Hindlimb muscle (tissue), 1 donor: ENCODE measurements around the gene FLACC1. TPM values are rescaled to one million over a fixed set of nuclear protein-coding genes. Genes with fewer than 3 reads are reported as not detected.
"Not testable (repeated sequence)": the region's sequence is repeated elsewhere in the genome, so short reads cannot be mapped to it uniquely, and the experiment has no call there.

Source experiments
- DNase-seq: peaks from one replicate; pipeline ENCODE4 v3.0.0-alpha.2; 2013
- polyA plus RNA-seq: library from polyadenylated mRNA; unstranded; fragments of 120-200 nt; gene quantifications from one replicate; pipeline ENCODE4 v1.2.1, GENCODE V29; 2013; ENCODE audit not compliant: insufficient read length

Gene FLACC1
- polyA plus RNA-seq, 1 donor, result 1.4 TPM

DNA sequence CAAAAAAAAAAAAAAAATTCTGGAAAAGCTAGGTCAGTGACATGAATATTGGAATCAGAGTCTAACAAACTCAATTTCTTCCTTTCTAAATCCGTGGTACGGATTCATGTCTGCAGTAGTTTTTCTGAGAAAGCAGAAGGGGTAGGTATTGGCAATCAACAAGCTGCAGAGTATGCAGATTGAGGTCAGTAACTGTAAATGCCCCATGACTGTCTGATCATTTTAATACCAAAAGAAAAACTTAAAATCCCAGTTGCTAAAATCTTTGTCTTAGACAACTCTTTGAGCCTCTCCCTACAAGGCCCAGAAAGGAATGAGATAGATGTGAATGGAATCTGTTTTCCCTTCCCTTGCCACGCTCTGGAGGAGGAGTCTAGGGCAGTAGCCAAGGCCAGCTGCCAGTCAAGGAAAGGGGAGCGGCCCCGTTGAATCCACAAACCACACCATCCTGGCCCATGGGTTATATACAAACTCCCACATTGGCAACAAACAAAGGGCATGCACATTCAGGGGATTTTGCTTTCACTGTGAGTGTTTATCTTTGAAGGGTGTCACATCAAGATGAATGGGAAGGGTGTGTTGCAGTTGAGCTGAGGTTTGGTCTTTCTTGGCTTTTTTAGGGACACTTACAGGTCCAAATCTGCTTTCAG, 102.9 kb downstream of the FLACC1 start:
- DNase-seq, result no peak

DNA sequence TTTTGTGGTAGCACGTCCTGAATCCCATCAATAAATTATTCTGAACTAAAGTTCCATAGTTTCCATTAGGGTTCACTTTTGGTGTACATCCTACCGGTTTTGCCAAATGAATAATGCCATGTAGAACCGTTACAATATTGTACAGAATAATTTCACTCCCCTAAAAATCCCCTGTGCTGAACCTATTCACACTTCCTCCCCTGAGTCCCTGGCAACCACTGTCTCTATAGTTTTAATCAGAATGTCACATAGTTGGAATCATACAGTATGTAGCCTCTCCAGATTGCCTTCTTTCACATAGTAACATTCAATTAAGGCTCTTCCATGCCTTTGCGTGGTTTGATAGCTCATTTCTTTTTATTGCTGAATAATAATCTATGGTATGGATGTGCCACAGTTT, 106.4 kb downstream of the FLACC1 start:
- no peak for DNase-seq

DNA sequence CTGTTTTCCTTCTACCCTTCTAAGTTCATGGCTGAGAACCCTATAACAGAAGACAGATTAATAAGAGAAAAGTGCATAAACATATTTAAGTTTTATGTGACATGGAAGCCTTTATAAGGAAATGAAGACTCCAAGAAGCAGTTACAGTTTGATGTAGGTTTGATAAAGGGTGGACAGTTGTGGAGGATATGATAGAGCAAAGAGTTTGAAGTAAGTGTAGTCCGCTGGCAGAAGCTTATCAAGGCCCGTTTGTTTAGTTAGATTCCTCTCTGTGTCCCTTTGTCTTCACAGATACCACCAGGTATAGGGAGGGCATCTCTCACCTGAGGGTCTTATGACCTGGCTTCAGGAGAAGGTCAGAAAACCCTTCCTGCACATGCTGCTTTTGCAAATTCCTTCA, 107.3 kb downstream of the FLACC1 start:
- DNase-seq, result no peak

DNA sequence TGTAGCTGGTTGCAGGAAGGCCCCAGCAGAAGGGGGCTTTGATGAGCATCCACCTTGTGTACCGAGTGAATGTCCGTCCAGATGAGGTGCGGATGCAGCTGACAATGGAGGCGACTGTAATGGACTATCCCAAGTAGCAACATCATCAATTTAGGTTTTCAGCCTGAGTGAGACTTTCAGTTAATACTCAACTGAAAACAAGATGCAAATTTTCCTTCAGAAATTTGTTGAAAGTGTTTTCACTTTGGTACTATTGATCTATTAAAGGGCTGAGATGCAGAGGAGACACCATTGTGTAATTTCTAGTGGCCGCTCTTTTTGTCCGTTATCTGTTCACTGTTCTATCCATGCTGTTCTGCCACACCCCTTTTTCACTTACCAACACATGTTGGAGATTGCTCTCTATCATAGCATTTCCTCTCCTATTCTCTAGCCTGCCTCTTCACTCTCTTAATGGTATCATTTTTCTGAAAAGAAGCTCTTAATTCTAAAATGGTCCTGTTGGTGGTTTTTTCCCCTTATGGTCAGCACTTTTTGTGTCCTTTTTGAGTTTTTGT, 108.8 kb downstream of the FLACC1 start:
- DNase-seq, result no peak

DNA sequence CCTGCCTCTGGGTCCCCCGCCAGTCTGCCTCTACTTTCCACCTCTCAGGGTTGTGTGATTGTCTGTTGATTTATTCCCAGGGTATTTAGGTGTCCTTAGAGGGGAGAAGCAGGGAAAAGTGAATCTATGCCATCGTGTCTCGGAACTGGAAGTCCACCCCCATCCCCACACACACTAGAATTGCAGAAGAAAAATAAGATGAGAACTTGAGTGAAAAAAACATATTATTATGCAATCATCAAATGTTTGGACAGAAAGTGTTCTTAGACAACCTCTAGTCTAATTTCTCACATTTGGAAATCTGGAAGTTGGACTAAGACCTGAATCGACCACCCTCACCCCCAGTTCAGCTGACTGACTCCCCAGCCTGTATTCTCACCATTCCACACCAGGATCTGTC, 110.9 kb downstream of the FLACC1 start:
- DNase-seq, result no peak

DNA sequence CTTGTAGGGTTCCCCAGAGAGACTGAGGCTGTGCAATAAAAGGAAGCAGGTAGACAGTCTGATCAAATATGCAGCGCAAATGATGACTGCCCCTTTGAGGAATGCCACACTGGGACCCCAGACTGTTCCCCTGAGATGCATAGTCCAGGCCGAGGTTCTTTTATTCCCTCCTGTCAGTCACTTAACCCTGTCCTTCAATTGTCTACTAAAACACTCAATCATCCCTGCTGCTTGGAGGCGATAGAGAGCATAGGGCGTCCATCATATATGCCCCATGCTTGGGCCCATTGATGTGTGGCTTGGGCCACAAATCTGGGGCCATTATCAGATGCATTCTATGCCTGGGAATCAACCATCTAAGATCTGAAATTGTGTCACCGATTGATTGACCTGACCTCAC, 112.3 kb downstream of the FLACC1 start:
- no peak for DNase-seq

DNA sequence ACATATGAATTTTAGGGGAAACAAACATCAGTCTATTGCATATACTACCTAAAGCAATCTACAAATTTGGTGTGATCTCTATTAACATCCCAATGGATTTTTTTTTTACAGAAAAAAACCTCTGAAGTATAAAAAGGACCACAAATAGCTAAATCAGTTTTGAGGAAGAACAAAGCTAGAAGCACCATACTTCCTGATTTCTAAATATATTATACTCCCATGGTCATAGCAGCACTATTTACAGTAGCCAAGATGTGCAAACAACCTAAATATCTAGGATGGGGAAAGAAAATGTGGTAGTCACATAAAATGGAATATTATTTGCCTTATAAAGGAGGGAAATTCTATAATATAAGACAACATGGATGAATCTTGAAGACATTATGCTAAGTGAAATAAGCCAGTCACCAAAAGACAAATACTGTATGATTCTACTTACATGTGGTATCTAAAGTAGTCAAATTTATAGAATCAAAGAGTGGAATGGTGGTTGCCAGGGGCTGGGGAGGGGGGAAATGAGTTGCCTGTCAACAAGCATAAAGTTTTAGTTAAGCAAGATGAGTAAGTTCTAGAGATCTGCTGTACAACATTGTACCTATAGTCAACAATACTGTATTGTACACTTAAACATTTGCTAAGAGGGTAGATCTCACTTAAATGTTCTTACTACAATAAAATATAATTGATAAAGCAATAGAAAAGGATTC, 114.4 kb downstream of the FLACC1 start:
- no peak for DNase-seq

DNA sequence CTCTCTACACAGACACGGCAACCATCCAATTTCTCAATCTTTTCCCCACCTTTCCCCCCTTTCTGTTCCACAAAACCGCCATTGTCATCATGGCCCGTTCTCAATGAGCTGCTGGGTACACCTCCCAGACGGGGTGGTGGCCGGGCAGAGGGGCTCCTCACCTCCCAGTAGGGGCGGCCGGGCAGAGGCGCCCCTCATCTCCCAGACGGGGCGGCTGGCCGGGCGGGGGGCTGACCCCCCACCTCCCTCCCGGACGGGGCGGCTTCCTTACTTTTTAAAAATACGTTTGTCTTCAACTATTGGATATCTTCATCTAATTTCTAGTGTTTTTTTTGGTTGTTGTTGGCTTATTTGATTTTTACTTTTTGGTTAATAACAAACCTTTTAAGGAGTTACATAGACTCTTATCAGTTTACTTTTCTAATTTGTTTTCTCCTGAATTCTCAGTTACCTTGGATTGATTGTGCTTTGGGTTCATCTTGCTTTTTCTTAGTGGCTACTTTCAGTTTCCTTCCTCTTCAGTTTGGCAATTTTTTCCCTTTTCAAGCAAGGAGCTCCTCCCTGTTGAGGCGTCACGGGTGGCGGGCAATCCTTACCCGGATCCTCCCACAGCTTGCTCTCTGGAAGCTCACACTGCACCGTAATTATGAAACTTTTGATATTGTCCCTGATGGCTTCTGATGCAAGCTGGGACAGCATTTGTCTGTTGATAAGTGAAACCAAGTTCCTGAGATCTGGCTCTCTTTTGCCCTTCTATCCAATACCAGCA, 117.8 kb downstream of the FLACC1 start:
- DNase-seq, result not testable (repeated sequence)

Other genes starting within 250 kb of the FLACC1 start
- 44.8 TPM for gene CFLAR, start 241.2 kb downstream of the FLACC1 start, polyA plus RNA-seq
- gene CASP10, start 174.2 kb downstream of the FLACC1 start, polyA plus RNA-seq, result 7.0 TPM
- gene CASP8, start 96.8 kb downstream of the FLACC1 start, polyA plus RNA-seq, result 5.4 TPM
- 23.6 TPM for gene TRAK2, start 94.1 kb upstream of the FLACC1 start, polyA plus RNA-seq
- gene STRADB, start 94.4 kb upstream of the FLACC1 start, polyA plus RNA-seq, result 43.3 TPM